Stimulated activated CD8-positive, alpha-beta memory T cell treated with anti-CD3 and anti-CD28 coated beads, Interleukin-7, amount 100 ng/mL, for 48 hours (primary cell): ENCODE results near the gene CALML4.
"Not testable (repeated sequence)": the region's sequence is repeated elsewhere in the genome, so short reads cannot be mapped to it uniquely, and the experiment has no call there.

Source experiments
- DNase-seq, 2 donors: peaks; one replicate each; pipeline ENCODE4 v3.0.0-alpha.2; 2020; ENCODE audit warnings: low read depth in 1 of 2; ENCODE audit errors: extremely low read depth in 1 of 2

The CALML4 gene

GRCh38 chr15:68192804-68193486 is 12.2 kb downstream of the CALML4 start:
- DNase-seq: no peak

GRCh38 chr15:68192117-68192516 is 13.0 kb downstream of the CALML4 start:
- no peak for DNase-seq

GRCh38 chr15:68191555-68191954 is 13.6 kb downstream of the CALML4 start:
- DNase-seq: no peak

- no peak for DNase-seq
These were observed 15.1 kb downstream of the CALML4 start for GRCh38 chr15:68190048-68190447.

GRCh38 chr15:68188647-68189046 is 16.5 kb downstream of the CALML4 start:
- DNase-seq: no peak

- no peak for DNase-seq
These were observed 17.6 kb downstream of the CALML4 start for GRCh38 chr15:68187559-68187958.

GRCh38 chr15:68186671-68187397 is 18.3 kb downstream of the CALML4 start:
- no peak for DNase-seq

- DNase-seq: no peak
These were observed 20.3 kb downstream of the CALML4 start for GRCh38 chr15:68184616-68185480.

GRCh38 chr15:68183616-68184315 is 21.4 kb downstream of the CALML4 start:
- DNase-seq: no peak

- no peak for DNase-seq
These were observed 27.4 kb downstream of the CALML4 start for GRCh38 chr15:68177742-68178141.

- no peak for DNase-seq
These were observed 28.5 kb downstream of the CALML4 start for GRCh38 chr15:68176601-68177000.

GRCh38 chr15:68175526-68175925 is 29.6 kb downstream of the CALML4 start:
- no peak for DNase-seq

GRCh38 chr15:68173119-68173518 is 32.0 kb downstream of the CALML4 start:
- no peak for DNase-seq

GRCh38 chr15:68172037-68172436 is 33.1 kb downstream of the CALML4 start:
- DNase-seq: not testable (repeated sequence)

GRCh38 chr15:68166847-68167246 is 38.3 kb downstream of the CALML4 start:
- no peak for DNase-seq

GRCh38 chr15:68163191-68163590 is 41.9 kb downstream of the CALML4 start:
- no peak for DNase-seq

GRCh38 chr15:68158046-68158628 is 47.0 kb downstream of the CALML4 start:
- no peak for DNase-seq

- DNase-seq: no peak
These were observed 48.1 kb downstream of the CALML4 start for GRCh38 chr15:68157074-68157473.

- DNase-seq: no peak
These were observed 50.1 kb downstream of the CALML4 start for GRCh38 chr15:68154923-68155559.

GRCh38 chr15:68152342-68152741 is 52.8 kb downstream of the CALML4 start:
- no peak for DNase-seq
